ENCODE results near the gene SLC2A13. TPM values are rescaled to one million over a fixed set of nuclear protein-coding genes. Genes with fewer than 3 reads are reported as not detected.

The SLC2A13 gene
- total RNA-seq, 1 donor from 2014 or later = 11.6 TPM

DNA sequence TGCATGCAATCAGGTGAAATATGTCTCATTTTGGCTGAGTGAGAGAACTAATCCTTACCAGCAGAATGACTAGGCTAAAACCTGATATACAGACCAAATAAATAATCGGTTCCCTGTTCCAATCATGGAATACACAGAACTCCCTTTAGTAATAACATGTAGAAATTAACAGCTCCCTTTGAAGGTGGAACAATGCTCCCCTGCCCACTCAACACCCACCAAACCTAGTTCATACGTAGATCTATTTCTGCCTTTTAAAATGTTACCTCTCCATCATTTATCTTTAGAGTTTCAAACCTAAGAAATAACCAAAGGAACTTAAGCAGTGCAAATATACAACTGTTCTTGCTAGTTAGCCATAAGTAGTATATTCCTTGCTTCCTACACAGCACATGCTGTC is 332.6 kb downstream of the SLC2A13 start:
- intact Hi-C loops (cut with DNase I) = no loop called here
- TF ChIP-seq CTCF (IDR thresholded peaks at IDR 0.05) = no peak
- Histone ChIP-seq H3K4me3 (no peak overlapping the region), H3K4me1 (no peaks in the 10 kb centered on the region), H3K36me3 (no peaks in the 10 kb centered on the region), H3K9me3 (no peaks in the 10 kb centered on the region), H3K27me3 (ENCODE audit: low read depth) (no peaks in the 10 kb centered on the region), H3K27ac (no peak overlapping the region)
- no peak for ATAC-seq
- no peak for DNase-seq

DNA sequence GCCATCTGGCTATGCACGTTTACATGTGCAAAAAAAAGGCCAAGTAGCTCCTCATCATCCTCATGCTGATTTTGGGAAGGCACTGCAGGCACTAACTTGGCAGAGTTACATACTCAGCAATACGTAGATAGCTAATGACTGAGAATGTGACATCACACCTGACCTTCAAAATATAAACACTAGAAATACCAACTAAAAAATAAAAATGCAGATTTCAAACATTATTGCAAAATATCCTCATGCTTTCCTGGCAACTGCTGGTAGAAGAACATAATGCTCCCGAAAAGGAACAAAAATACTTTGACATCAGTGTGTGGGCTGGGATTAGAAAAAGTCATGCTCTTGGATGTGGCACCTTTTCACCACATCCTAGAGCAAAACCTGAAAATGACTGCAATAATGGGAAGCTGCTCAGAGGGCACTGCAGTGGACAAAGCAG is 333.0 kb downstream of the SLC2A13 start:
- intact Hi-C loops (cut with DNase I) = no loop called here
- Histone ChIP-seq H3K4me3 (no peak overlapping the region), H3K27ac (no peak overlapping the region), H3K4me1 (no peaks in the 10 kb centered on the region), H3K36me3 (no peaks in the 10 kb centered on the region), H3K9me3 (no peaks in the 10 kb centered on the region), H3K27me3 (ENCODE audit: low read depth) (no peaks in the 10 kb centered on the region)
- peak in 1 of 2 donors; percentile 40 for ATAC-seq
- TF ChIP-seq CTCF (IDR thresholded peaks at IDR 0.05) = no peak
- no peak for DNase-seq

GRCh38 chr12:39771456-39771855 is 334.4 kb downstream of the SLC2A13 start:
- intact Hi-C loops (cut with DNase I) = no loop called here
- ATAC-seq (no peak), DNase-seq (no peak)
- no peak for TF ChIP-seq CTCF (IDR thresholded peaks at IDR 0.05)
- no peak overlapping the region for H3K4me3 ChIP-seq
- H3K36me3 ChIP-seq = no peaks in the 10 kb centered on the region
- no peaks in the 10 kb centered on the region for H3K27me3 ChIP-seq (ENCODE audit: low read depth)
- no peak overlapping the region for H3K27ac ChIP-seq
- no peaks in the 10 kb centered on the region for H3K4me1 ChIP-seq
- no peaks in the 10 kb centered on the region for H3K9me3 ChIP-seq

DNA sequence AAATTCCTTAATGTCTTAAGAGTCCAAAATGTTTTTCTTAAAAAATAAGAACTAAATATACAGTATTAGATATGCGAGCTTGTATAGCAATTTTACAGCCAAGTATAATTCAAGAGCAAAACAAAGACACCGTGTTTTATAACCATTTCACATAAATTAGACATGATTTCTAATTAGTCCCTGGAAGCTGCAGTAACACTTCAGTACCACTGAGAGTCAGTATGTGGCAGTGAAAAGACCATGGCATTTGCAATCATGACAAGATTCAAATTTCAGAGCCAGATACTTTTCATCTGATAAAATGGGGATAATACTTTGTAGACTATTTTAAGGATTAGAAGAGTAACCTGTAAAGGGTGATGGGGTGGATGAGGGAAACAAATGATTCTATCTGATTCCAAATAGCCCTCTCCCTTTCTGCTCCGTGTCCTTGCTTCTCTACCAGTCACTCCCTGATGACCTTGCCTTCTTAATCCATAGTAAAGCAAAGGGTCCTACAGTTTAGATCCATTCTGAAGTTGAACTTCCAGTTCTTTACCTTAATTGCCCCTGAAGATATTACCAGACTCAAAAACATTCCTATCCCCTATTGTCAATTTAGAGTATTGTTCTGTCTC is 340.8 kb downstream of the SLC2A13 start:
- no peaks in the 10 kb centered on the region for H3K27me3 ChIP-seq (ENCODE audit: low read depth)
- H3K36me3 ChIP-seq = peaks cover 6% of the 10 kb centered on the region
- no peaks in the 10 kb centered on the region for H3K9me3 ChIP-seq
- peak; percentile 73 for TF ChIP-seq CTCF (IDR thresholded peaks at IDR 0.05)
- peak; percentile 52 to 71 for ATAC-seq
- no peak overlapping the region for H3K27ac ChIP-seq
- no peak for DNase-seq
- H3K4me1 ChIP-seq = no peaks in the 10 kb centered on the region
- intact Hi-C loops (cut with DNase I) = loop anchor here (10.0 kb wide), 1 partner anchor 230 kb away; no protein-coding TSS in a partner anchor
- no peak overlapping the region for H3K4me3 ChIP-seq

DNA sequence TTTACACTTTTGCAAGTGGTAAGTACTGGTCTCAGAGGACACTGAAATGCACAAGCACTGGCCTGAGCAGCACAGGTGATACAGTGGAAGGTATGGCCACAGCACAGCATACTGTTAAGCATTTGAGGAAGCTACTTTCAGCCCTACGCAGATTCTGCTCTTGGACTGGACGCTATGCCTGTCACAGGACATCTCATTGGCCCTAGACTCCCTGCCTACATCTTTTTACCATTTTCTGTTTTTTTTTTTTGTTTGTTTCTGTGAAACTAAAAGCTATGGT is 342.1 kb downstream of the SLC2A13 start:
- Histone ChIP-seq H3K36me3 (peaks cover 6% of the 10 kb centered on the region), H3K27me3 (ENCODE audit: low read depth) (no peaks in the 10 kb centered on the region), H3K27ac (no peak overlapping the region), H3K4me1 (no peaks in the 10 kb centered on the region), H3K9me3 (no peaks in the 10 kb centered on the region), H3K4me3 (no peak overlapping the region)
- ATAC-seq (no peak), DNase-seq (no peak)
- intact Hi-C loops (cut with DNase I) = loop anchor here (10.0 kb wide), 1 partner anchor 231 kb away; no protein-coding TSS in a partner anchor
- no peak for TF ChIP-seq CTCF (IDR thresholded peaks at IDR 0.05)

Data from lower lobe of right lung (tissue), 2 donors.